CMK (cell line): ENCODE data around the gene ISLR.

Experiments
- DNase-seq: peaks from one replicate; pipeline ENCODE4 v3.0.0-alpha.2; 2010; ENCODE audit warnings: low read depth

ISLR gene, protein sequence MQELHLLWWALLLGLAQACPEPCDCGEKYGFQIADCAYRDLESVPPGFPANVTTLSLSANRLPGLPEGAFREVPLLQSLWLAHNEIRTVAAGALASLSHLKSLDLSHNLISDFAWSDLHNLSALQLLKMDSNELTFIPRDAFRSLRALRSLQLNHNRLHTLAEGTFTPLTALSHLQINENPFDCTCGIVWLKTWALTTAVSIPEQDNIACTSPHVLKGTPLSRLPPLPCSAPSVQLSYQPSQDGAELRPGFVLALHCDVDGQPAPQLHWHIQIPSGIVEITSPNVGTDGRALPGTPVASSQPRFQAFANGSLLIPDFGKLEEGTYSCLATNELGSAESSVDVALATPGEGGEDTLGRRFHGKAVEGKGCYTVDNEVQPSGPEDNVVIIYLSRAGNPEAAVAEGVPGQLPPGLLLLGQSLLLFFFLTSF

DNA sequence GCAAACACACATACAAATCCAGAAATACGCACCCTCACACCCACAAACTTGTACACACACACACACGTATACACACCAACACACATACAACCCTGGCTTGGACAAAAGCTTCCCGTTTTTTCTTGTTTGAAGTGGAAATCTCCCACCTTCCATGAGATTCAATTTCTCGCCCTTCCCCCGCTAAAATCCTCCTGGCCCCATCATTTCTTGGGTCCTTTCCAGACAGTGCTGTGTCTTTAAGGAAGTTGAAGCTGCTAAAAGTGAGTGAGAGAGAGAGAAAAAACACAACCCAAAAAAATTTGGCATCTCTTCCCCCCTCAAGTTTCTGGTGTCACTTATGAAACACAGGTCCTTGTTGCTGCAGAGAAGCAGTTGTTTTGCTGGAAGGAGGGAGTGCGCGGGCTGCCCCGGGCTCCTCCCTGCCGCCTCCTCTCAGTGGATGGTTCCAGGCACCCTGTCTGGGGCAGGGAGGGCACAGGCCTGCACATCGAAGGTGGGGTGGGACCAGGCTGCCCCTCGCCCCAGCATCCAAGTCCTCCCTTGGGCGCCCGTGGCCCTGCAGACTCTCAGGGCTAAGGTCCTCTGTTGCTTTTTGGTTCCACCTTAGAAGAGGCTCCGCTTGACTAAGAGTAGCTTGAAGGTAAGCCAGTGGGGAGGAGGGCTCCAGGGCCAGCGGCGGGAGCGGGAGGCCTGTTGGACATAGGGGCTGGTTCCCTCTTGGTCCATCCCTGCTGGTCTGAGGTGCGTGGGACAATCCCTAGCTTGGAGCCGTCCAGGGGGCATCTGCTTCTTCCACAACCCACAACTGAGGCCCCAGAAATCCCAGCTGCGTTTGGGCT is at the start of gene ISLR:
Gene ISLR (plus strand): TSS at position 331 of the 839 bp plus-strand sequence. CDS start 1,149 bp downstream, outside the sequence.
- DNase-seq, result no peak

DNA sequence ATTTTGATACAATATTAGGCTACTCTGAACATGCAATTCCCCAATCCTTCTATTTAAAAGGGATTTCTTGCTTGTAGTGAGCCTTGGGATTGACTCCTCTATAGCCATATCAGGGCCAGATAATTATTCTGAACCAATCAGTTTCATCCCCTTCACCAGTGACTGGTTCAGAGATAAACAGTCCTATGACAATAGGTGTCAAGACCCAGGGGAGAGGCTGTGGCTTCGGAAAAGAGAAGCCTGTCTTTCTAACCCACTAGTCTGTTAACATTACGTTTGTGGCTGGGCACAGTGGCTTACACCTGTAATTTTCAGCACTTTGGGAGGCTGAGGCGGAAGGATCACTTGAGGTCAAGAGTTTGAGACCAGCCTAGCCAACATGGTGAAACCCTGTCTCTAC is 49.3 kb upstream of the ISLR start:
- no peak for DNase-seq

GRCh38 chr15:74124759-74125158 is 48.8 kb upstream of the ISLR start:
- no peak for DNase-seq

GRCh38 chr15:74127255-74127953 is 46.1 kb upstream of the ISLR start:
- peak; percentile 76 for DNase-seq

DNA sequence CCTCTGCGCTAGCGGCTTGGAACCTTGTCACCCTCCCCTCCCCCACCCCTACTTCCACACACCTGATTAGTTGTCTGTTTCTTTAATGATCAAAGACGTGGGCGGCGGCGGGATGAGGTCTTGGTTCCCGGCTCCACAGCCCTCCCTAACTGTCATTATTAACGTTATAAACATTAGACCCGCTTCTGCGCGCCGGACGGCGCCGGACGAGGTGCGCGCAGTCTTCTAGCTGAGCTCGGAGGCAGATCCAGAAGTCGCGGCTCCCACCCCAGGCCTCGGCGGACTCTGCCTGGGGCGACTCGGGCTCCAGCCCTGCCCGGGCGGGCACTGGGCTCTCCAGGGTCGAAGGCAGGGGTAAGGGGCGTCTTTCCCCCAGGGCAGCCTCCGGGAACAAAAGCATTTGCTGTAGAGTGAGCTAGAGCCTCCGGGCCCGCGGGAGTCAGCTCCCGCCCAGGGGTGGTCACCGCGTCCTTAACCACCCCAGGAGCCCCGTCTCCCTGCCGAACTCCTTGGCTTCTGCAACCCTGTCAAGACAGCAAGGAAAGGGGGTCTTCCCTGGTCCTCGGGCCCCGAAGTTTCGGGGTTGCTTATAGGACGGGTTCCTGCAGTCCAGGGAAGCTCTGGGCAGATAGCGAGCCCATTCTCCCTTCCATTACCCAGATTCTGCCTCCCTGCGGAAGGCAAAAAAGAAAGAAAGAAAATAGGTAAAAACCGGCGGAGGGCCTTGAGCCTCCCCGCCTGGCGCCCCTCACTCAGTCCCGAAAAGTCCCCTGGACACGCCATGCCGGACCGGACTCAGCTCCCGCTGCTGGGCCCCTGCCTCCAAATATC is 45.3 kb upstream of the ISLR start:
- no peak for DNase-seq

DNA sequence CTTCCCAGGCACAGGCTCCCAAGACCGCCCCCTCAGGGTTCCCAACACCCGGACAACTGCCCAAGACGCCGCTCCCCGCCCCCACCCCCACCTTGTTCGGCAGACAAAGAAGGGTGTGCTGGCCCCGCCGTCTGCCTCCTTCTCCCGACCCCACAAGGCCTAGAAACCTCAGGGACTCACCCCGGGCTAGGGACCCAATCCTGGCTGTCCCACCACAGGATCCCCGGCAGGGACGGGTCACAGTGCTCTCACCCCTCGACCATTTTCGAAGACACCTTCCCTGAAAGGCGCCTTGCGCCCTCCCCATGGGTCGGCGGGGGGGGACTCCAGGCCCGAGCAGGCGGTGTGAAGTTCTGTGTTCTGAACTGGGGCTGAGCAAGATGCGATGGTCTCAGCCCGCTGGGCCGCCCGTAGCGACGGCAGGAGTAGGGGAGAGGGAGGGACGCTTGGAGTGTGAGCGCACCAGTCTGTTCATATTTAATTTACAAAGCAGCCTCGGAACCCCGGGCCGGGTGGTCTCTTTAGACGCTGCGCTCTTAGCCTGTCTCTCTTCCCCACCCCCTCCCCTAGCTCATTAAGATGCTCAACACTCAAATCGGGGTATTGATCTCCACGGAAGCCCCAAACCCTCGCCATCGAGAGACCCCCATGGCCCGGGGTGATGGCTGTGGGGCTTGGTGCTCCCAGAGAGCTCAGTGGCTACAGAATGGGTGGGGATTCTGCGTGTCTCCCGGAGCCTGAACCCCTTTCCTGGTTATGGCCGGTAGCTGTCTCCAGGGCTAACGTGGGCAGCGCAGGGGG is 44.5 kb upstream of the ISLR start:
- DNase-seq, result no peak

DNA sequence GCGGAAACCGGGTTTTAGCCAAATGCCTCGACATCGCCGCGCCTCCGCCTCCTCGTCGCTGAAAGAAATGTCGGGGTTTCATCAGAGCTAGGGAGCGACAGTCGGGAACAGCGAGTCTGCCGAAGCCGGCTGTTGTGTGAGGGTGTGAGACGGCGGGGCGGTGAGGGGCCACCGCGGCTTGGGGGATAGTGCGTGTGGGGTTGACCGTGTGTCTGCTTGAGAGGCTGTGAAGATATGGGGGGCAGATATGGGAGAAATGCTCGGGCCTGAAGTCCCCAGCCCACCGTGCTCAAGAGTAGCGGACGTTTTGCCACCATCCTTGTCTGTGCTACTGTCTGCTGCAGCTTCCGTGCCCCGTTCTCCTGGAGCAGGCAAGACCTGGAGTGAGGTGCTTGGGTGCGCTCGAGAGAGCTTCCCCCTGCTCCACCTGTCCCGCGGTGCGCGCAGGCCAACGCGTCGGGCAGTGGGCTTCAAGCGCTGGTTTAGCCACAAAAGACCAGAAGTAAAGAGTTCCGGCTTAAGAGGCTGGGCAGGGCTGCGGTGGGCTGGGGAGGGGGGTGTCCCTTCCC is 43.8 kb upstream of the ISLR start:
- DNase-seq, result no peak

GRCh38 chr15:74130155-74130848 is 43.2 kb upstream of the ISLR start, which contains the start of gene ISLR2:
TSS of gene ISLR2 (plus strand) at chr15:74130586. CDS start at chr15:74132755, 2,169 bp downstream.
- no peak for DNase-seq

DNA sequence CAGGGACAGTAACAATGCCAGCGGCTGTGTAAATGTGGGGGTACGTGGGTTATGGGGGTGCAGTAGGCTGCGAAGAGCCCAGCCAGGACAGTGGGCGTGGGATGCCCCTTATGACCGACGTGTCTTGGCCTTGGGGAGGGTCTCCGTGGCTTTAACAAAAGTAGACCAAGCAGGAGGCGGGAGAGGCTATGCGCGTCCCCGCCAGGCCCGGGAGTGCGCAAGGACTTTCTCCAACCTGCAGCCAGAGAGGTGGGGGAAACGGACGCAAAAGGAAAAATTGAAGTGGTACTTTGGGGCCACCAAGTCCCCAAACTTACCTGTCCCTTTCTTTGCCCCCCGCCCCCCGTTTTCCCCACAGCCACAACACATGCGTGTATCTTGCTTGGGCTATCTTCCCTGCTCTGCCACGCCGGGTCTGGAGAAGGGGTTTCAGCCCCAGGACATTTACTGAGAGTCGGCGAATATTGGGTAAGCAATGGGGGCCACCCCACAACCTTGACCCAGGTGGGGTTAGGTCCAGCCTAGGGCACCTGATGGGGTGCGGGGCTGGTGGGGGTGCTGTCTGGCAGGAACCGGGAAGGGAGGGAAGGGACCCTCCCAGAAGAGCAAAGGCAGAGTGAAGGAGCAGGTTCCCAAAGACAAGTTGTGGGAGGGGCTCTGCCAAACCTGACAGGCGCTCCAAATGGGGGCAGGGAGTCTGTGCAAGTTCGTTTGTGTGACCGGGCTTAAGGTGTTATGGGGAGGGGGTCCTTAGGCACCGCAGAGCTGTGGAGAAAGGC is 42.5 kb upstream of the ISLR start:
- DNase-seq, result no peak

DNA sequence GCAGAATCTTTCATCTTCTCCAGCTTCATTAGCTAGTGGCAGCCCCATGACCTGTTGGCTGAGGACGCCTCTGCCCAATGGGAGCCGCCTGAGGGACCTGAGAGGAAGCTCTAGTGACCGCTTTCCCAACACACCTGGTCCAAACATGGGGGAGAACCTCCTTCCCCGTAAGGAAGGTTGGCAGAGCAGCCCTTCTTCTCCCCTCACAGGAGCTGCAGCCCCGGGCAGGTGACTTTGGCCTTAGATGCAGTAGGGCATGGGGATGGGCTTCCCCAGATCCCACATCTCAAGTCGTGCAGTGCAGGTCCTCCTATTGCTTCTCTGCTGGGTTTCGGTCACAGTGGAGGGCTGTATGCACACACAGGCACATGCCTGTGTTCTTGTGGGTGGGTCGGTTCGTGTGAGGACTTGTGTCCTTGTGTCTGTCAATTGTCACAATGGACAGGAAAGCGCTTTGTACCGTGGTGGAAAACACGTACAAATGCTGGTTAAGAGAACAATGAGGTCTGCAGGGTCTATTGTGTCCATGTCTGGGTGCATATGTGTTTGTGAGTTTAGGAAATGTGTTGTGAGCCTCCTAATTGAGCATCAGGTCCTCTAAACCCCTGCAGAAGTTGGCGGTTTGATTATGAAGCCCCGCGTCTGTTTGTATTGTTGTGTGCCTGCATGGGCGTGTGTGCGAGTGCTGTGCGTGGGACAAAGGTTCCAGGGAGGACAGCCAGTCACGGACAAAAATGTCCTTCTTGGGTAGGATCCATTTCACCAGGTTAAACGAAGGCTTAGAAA is 41.7 kb upstream of the ISLR start:
- no peak for DNase-seq

DNA sequence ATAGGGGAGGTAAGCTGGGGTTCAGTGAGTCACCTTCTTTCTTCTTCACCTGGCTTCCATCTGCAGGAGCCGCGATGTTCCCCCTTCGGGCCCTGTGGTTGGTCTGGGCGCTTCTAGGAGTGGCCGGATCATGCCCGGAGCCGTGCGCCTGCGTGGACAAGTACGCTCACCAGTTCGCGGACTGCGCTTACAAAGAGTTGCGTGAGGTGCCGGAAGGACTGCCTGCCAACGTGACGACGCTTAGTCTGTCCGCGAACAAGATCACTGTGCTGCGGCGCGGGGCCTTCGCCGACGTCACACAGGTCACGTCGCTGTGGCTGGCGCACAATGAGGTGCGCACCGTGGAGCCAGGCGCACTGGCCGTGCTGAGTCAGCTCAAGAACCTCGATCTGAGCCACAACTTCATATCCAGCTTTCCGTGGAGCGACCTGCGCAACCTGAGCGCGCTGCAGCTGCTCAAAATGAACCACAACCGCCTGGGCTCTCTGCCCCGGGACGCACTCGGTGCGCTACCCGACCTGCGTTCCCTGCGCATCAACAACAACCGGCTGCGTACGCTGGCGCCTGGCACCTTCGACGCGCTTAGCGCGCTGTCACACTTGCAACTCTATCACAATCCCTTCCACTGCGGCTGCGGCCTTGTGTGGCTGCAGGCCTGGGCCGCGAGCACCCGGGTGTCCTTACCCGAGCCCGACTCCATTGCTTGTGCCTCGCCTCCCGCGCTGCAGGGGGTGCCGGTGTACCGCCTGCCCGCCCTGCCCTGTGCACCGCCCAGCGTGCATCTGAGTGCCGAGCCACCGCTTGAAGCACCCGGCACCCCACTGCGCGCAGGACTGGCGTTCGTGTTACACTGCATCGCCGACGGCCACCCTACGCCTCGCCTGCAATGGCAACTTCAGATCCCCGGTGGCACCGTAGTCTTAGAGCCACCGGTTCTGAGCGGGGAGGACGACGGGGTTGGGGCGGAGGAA is 40.5 kb upstream of the ISLR start:
- no peak for DNase-seq

DNA sequence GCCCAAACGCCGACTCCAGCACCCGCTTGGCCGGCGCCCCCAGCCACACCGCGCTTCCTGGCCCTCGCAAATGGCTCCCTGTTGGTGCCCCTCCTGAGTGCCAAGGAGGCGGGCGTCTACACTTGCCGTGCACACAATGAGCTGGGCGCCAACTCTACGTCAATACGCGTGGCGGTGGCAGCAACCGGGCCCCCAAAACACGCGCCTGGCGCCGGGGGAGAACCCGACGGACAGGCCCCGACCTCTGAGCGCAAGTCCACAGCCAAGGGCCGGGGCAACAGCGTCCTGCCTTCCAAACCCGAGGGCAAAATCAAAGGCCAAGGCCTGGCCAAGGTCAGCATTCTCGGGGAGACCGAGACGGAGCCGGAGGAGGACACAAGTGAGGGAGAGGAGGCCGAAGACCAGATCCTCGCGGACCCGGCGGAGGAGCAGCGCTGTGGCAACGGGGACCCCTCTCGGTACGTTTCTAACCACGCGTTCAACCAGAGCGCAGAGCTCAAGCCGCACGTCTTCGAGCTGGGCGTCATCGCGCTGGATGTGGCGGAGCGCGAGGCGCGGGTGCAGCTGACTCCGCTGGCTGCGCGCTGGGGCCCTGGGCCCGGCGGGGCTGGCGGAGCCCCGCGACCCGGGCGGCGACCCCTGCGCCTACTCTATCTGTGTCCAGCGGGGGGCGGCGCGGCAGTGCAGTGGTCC is 39.7 kb upstream of the ISLR start:
- DNase-seq, result no peak

DNA sequence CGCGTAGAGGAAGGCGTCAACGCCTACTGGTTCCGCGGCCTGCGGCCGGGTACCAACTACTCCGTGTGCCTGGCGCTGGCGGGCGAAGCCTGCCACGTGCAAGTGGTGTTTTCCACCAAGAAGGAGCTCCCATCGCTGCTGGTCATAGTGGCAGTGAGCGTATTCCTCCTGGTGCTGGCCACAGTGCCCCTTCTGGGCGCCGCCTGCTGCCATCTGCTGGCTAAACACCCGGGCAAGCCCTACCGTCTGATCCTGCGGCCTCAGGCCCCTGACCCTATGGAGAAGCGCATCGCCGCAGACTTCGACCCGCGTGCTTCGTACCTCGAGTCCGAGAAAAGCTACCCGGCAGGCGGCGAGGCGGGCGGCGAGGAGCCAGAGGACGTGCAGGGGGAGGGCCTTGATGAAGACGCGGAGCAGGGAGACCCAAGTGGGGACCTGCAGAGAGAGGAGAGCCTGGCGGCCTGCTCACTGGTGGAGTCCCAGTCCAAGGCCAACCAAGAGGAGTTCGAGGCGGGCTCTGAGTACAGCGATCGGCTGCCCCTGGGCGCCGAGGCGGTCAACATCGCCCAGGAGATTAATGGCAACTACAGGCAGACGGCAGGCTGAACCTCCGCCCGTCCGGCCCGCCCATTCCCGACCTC is 39.0 kb upstream of the ISLR start:
- no peak for DNase-seq

DNA sequence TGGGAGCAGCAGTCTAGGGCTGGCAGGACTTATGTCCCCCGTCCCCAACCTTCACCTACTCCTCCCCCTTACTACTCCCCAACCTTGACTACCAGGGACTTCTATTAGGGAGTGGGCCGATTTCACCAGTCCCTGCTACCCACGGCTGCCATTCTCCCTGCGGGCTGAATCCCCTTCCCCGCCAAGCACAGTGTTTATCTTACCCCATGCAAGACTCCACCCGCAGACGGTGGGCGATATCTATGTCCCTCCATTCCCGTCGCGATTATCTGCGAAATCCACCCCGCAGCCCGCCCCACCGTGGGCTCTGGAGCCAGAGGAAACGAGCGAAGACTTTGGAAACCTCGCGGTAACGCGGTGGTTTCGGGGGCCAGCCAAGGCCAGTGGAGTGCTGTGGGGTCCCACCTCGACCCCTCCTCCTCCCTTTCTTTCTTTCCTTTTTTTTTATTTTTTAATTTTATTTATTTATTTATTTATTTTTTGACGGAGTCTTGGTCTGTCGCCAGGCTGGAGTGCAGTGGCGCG is 38.4 kb upstream of the ISLR start:
- DNase-seq, result no peak

GRCh38 chr15:74136540-74136813 is 37.0 kb upstream of the ISLR start:
- DNase-seq, result no peak
